ENCODE data around the gene HLX.
A peak's percentile ranks its signal among the peaks of the same experiment; 100 is the strongest.

Gene HLX

DNA sequence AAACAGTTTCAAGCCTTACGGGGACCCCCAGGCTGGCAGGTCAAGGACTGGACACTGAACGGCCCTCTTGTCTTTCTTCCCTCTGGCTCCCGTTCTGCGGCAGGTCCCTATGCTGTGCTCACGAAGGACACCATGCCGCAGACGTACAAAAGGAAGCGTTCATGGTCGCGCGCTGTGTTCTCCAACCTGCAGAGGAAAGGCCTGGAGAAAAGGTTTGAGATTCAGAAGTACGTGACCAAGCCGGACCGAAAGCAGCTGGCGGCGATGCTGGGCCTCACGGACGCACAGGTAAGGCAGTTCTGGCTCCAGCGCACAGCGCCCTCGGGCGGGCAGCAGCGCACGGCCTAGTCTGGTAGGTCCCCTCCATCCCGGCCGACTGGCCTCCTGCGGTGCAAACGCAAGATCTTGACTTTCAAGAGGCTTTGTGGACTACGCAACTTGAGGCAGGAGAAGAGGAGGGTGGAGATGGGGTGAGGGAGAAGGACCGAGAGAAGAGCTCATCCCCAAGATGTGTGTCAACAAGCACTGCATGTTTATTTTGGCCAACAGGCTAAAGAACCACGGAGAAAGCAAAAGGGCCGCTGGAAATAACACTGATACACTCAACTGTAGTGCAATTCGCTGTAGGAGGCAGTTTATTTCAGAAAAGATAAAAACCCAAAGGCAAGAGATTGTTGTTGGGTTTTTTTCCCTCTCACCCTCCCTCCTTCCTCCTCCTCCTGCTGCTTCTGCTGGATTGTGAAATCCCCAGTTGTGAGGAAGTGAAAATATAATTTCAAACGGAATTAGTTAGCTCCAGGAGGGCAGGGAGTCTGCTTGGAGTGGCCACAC lies 3.0 kb downstream of the HLX start:
- peak; percentile 62 for DNase-seq (ENCODE audit: low spot score)

GRCh38 chr1:220884109-220884980 lies 5.1 kb downstream of the HLX start:
- no peak for DNase-seq (ENCODE audit: low spot score)

- DNase-seq (ENCODE audit: low spot score) = no peak
These were observed 6.0 kb downstream of the HLX start for GRCh38 chr1:220884981-220885918.

DNA sequence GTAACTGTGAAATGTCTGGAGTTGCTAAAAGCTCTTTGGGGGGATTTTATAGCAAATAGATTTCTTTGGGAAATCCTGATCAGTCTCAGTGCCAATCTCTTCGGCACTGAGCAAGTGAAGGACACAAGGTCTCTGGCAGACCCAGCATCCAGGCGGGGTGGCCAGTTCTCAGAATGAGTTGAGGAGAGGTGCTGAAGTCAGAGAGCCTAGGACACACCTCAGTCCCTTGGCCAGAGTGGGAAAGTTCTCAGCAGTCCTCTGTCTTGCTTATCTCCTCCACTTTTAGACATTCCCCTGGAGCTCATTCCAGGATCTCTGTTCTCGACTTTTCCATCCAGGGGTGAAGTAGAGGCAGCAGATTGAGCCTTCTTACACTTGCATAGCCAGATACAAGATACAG lies 6.7 kb downstream of the HLX start:
- DNase-seq (ENCODE audit: low spot score) = no peak

DNA sequence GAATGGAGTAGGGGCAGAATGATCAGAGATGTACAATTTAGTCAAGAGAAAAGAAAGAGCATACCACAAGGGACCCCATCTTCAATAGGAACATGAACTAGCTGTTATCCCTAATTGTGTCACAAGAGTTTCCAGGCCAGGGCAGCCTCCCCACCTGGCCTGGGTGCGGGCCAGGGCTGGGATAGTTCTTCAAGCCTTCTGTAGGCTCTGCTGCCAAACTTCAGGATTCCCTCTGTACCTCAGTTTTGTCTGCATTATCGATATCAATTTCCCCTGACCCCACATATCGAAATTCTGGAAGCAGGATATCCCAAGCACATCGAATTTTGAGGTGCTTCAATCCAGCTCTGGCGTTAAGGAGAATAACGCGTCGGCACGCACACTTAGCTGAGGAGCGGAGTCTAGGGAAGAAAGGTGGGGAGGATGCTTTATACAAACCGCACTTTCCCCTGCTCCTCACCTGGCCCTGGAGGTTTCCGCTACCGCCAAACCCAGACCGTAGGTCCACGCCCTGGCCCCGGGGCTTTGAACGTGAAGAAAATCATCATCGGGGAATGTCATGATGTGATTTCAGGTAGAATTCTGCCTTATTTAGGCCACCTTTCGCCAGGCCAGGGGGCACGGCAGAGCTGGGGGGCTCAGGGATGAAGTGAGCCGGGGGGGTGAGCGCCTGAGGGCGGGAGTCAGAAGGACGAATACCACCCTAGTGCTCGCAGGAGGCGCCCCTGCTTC lies 7.4 kb downstream of the HLX start:
- no peak for DNase-seq (ENCODE audit: low spot score)

- DNase-seq (ENCODE audit: low spot score) = no peak
These were observed 7.9 kb downstream of the HLX start for GRCh38 chr1:220887202-220887519.

DNA sequence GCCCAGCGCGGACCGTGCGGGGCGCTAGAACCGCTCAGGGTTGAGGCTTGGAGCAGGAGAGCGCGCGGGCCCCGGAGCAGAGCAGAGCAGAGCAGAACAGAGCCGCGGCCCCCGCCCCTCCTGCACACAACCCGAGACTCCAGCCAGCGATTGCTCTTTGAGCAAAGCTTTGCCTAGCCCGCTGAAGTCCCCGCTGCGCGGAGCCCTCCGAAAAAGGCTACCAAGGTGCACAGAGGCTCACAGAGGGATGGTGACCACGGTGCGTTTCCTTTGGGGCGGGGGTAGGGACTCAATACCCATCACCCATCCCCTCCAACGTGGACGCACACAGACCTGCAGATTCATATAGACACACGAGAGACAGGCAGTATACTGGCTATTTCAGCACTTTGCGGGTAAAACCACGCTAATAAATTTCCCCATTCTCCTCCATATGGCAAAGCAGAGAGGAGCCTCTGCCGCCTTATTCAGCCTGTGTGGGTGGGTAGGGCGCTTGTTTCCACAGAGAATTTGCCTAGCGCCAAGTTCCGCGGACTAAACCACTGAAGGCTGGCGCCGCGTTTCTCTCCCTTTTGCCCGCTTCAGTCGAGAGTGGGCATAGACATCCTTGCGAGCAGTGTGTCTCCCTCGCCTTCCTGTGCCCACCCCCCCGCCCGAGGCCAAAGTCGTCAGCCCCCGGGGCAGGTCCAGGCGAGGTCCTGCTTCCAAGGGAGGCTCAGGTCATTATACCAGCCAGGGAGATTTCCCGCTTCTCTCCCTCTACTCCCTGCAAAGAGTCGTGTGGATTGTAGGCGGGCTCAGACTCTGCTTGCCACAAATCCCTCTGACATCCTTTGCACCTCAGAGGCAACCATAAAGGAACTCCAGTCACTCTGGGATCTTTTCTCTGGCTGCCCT lies 8.5 kb downstream of the HLX start:
- no peak for DNase-seq (ENCODE audit: low spot score)

DNA sequence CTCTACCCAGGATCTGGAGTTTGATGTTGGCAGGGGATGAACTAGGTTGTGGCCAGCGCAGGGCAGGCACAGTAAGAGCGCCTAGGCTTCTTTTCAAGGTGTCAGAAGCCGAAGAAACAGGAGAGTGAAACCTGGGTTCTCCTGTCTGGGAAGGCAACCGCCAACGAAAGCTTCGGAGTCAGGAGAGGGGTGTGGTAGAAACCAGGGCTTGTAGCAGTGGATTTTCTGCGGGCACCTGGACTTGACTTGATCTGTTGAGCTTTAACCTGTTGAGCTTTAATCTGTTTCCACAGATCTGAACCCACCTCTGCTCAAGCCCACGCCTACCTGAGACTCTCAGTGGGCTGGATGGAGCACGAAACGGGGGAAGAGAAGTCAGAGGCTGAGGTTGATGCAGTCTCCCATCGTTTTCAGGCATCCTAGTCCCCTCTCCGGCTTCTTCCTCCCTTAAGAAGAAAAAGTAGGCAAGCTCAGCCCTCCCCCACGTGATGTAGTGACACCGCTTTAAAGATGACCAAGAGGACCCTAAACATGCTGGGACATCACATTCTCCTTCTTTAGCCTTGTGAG lies 9.3 kb downstream of the HLX start:
- no peak for DNase-seq (ENCODE audit: low spot score)

- DNase-seq (ENCODE audit: low spot score) = no peak
These were observed 10.1 kb downstream of the HLX start for GRCh38 chr1:220889333-220889732.

DNA sequence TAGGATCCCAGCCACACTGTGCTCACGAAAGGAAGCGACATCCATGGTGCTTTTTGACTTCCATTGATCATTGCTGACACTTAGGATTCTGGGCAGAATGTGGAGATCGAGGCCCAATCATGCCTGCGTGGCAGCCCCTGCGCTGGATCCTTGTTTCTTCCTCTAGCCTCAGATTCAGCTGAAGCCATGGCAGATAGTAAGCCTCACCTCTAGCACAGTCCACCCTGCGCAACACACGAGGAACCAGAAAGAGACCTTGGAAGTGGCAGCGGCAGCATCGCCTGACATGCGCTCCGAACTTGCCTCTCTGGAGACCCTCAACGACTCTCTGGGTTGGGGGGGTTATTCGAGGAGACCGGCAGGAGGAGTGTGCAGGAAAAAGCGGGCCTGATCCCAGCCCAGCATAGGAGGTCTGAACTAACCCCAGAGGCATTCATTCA lies 10.6 kb downstream of the HLX start:
- DNase-seq (ENCODE audit: low spot score) = no peak

DNA sequence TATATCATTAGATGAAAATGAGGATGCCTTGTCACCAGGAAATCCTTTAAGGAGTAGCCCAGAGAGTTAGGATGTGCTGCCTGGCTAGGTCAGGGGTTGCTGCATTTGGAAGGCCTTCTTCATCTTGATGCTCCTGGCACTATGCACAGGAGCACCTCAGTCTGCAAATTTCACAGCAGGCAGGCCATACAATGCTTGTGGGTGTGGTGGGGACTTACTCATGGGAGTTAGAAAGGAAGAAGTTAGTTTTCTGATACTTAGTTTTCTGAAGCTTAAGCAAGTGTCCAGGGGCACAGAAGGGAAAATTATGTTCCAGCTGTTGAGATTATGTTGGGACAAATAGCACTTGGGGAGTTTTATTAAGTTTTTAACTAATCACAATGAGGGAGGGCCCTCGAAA lies 11.4 kb downstream of the HLX start:
- no peak for DNase-seq (ENCODE audit: low spot score)

DNA sequence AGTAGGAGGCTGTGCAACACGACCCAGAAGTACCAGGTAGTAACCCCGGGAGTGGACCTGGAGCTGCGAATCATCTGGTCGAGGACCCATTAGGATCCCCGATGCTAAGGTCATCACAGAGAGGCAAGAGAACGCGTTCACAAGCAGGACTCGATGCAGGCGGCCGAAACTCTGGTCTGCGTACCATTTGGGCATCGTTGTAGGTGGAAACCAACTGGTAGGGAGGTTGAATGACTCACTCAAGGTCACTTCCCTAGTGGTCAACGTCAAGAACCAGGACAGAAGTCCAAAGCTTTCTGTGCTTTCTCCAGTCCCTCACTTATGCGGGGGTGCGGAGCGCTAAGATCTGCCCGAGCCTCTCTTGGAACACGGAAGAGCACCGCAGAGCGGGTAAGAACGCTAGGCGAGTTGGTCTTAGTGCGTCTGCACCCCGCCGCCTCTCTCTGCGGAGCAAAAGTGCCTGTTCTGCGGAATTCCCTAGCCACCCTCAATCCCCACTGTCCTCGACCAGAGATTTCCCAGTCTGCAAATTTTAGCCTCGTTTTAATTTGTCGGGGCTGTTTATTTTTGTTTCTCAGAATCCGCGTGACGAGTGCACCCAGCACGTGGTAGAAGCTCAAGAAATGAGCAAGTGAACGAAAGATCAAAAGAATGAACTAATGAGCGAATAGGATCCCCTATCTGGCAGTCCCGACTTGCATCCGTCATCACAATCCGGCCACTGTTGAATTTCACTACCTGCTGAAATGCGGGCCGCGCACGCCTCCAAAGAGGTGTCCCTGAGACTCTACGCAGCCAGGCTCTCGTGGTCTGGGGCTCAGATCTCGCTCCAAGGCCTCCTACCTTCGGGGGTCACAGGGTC lies 12.2 kb downstream of the HLX start:
- DNase-seq (ENCODE audit: low spot score) = no peak

- no peak for DNase-seq (ENCODE audit: low spot score)
These were observed 12.8 kb downstream of the HLX start for GRCh38 chr1:220892086-220892376.

DNA sequence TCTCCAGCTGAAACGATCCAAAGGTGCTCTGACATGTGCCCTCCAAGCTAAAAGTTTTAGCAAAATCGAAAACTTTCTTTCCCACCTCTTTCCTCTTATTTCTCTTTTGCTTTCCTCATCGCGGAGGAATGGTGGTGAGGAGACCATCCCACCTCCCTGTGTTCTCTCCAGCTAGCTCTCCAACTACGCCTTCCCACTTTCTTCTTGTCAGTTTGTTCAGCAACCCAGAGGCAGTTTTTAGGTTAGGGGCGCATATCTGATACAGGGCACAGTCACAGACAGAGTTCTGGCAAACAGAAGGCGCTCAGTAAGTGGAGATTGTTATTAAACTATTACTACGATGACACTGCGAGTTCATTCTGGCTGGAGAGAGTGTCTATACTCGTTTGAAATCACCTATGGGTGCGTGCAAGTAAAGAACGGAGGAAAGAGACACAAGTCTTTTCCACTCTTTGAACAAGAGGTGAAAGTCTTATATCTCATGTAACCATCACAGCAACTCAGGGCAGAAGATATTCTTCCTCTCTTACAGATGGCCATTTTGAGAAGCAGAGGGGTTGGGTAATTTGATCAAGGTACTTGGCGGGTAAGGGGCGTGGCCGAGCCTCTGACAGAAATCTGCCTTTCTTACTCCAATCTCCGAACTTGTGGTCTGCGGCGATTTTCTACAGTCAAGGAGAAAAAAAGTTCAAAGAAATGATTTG lies 13.9 kb downstream of the HLX start:
- DNase-seq (ENCODE audit: low spot score) = no peak

- DNase-seq (ENCODE audit: low spot score) = no peak
These were observed 14.4 kb downstream of the HLX start for GRCh38 chr1:220893701-220894024.

DNA sequence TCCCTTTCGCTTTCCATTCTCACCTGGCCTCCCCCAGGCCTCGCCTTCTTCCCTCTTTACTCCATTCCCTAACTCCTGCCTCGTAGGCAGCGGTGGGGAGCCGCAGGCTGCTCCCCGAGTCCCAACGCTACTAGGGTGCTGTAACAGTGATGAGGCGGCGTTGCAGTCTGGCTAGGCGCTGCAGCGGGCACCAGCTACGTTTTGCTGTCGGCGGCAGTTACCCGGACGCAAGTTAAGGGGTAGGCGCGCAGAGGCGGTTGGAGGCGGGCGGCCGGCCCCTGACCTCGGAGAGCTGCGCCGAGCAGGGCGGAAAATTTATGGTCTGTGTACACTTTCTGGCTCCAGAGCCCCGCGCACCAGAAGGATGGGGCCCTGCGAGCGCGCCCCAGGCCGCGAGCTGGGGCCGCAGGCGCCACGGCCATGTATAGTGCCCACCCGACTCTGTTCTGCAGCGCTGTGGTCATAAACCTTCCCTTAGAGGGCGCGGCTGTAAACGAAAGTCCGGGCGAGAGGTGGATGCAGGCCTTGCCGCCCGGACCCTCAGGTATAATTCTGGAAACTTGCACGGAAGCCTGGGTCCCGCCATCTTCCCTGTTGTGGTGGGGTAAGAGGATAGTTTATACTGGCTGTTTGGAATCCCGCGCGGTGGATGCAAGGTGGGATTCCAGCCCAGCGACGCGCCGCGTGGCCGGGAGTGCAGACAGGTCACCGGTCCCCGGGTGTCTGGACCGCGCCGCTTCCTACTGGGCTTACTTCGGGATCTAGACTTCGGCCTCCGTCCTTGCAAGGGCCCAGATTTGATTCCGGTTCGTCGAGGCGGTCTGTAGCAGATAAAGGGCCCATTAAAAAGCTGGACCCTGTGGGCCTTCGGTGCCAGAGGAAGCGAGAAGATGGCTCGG lies 15.0 kb downstream of the HLX start:
- no peak for DNase-seq (ENCODE audit: low spot score)

- DNase-seq (ENCODE audit: low spot score) = no peak
These were observed 15.6 kb downstream of the HLX start for GRCh38 chr1:220894924-220895256.

- no peak for DNase-seq (ENCODE audit: low spot score)
These were observed 16.2 kb downstream of the HLX start for GRCh38 chr1:220895412-220895946.
